Vagina (tissue), 2 donors: Measurements from ENCODE around the gene TSC22D2. TPM values are rescaled to one million over a fixed set of nuclear protein-coding genes. Genes with fewer than 3 reads are reported as not detected.

Experiments used
- DNase-seq, 2 donors: peaks; one replicate each; pipeline ENCODE4 v3.0.0-alpha.2; 2017; ENCODE audit errors: extremely low spot score in 2 of 2
- H3K27ac ChIP-seq: fragments of 200-600 bp; sonication (generic); one replicate; pipeline ENCODE4 v1.5.1; 2019
- H3K27me3 ChIP-seq: fragments of 200-600 bp; sonication (generic); one replicate; pipeline ENCODE4 v1.5.1; 2019
- H3K36me3 ChIP-seq, 2 donors: fragments of 200-600 bp; sonication (generic); one replicate each; pipeline ENCODE4 v1.5.1; 2017 to 2019
- H3K4me1 ChIP-seq: fragments of 200-600 bp; sonication (generic); one replicate; pipeline ENCODE4 v1.5.1; 2019
- H3K4me3 ChIP-seq, 2 donors: fragments of 200-600 bp; sonication (generic); 1 replicate in 1 of 2; 2 replicates in 1 of 2; pipeline ENCODE4 v1.5.1; 2016 to 2019
- H3K9me3 ChIP-seq: fragments of 200-600 bp; sonication (generic); one replicate; pipeline ENCODE4 v1.5.1; 2019
- CTCF ChIP-seq, 3 experiments: fragments of 450-650 bp in 2 of 3; fragments of 200-600 bp in 1 of 3; sonication (generic) in 1 of 3; IDR thresholded peaks; one replicate each; pipeline ENCODE4 v1.5.1; 2017 to 2019; ENCODE audit warnings: antibody characterized with exemption in 3 of 3, mild to moderate bottlenecking in 2 of 3, moderate library complexity in 2 of 3
- POLR2A ChIP-seq, 2 donors: fragments of 450-650 bp; IDR thresholded peaks; one replicate each; pipeline ENCODE4 v1.6.1; 2017; ENCODE audit warnings: antibody characterized with exemption in 2 of 2, mild to moderate bottlenecking in 2 of 2, moderate library complexity in 2 of 2
- POLR2AphosphoS5 ChIP-seq, 2 donors: sonication (generic); formaldehyde crosslinking; IDR thresholded peaks; one replicate each; pipeline ENCODE4 v1.9.0; 2017; ENCODE audit warnings: antibody characterized with exemption in 2 of 2, mild to moderate bottlenecking in 2 of 2, low read depth in 1 of 2; ENCODE audit not compliant: insufficient read depth in 1 of 2
- intact Hi-C: fragments of 100-400 bp; cut with DNase I; formaldehyde crosslinking; loops from one replicate; pipeline ENCODE4 v1.15.1; 2023
- total RNA-seq: library from RNA; depleted of rRNA; stranded (reverse); fragments of >200 nt; gene quantifications from one replicate; pipeline ENCODE4 v1.2.3, GENCODE V29; 2016

Gene TSC22D2
- total RNA-seq, 1 donor from 2014 or later: 35.6 TPM

- H3K36me3 ChIP-seq: no peaks in the 10 kb centered on the region
- no peak for DNase-seq
- H3K9me3 ChIP-seq: no peaks in the 10 kb centered on the region
- H3K4me3 ChIP-seq: no peak overlapping the region
- peaks cover 26% of the 10 kb centered on the region for H3K4me1 ChIP-seq
- no peak overlapping the region for H3K27ac ChIP-seq
- TF ChIP-seq CTCF (IDR thresholded peaks at IDR 0.05) (no peak), POLR2AphosphoS5 (IDR thresholded peaks at IDR 0.05; ENCODE audit: insufficient read depth in 1 of 2, low read depth in 1 of 2) (no peak), POLR2A (IDR thresholded peaks at IDR 0.05) (no peak)
- H3K27me3 ChIP-seq: no peaks in the 10 kb centered on the region
- intact Hi-C loops: no loop called here
These were observed 26.1 kb downstream of the TSC22D2 start for GRCh38 chr3:150434234-150434633.

- Histone ChIP-seq H3K27me3 (no peaks in the 10 kb centered on the region), H3K4me1 (peaks cover 35% of the 10 kb centered on the region), H3K4me3 (no peak overlapping the region), H3K27ac (no peak overlapping the region), H3K9me3 (no peaks in the 10 kb centered on the region), H3K36me3 (no peaks in the 10 kb centered on the region)
- intact Hi-C loops: no loop called here
- DNase-seq: no peak
- no peak for TF ChIP-seq POLR2A (IDR thresholded peaks at IDR 0.05)
- TF ChIP-seq POLR2AphosphoS5 (IDR thresholded peaks at IDR 0.05; ENCODE audit: insufficient read depth in 1 of 2, low read depth in 1 of 2): no peak
- no peak for TF ChIP-seq CTCF (IDR thresholded peaks at IDR 0.05)
These were observed 28.1 kb downstream of the TSC22D2 start for GRCh38 chr3:150436161-150436560.

GRCh38 chr3:150439657-150440056, 31.6 kb downstream of the TSC22D2 start:
- intact Hi-C loops: no loop called here
- TF ChIP-seq CTCF (IDR thresholded peaks at IDR 0.05) (no peak), POLR2AphosphoS5 (IDR thresholded peaks at IDR 0.05; ENCODE audit: insufficient read depth in 1 of 2, low read depth in 1 of 2) (no peak), POLR2A (IDR thresholded peaks at IDR 0.05) (no peak)
- H3K27ac ChIP-seq: no peak overlapping the region
- no peaks in the 10 kb centered on the region for H3K27me3 ChIP-seq
- no peak for DNase-seq
- H3K9me3 ChIP-seq: no peaks in the 10 kb centered on the region
- H3K4me1 ChIP-seq: peaks cover 36% of the 10 kb centered on the region
- no peaks in the 10 kb centered on the region for H3K36me3 ChIP-seq
- H3K4me3 ChIP-seq: no peak overlapping the region

- no peak for DNase-seq
- TF ChIP-seq POLR2A (IDR thresholded peaks at IDR 0.05) (no peak), POLR2AphosphoS5 (IDR thresholded peaks at IDR 0.05; ENCODE audit: insufficient read depth in 1 of 2, low read depth in 1 of 2) (no peak), CTCF (IDR thresholded peaks at IDR 0.05) (no peak)
- Histone ChIP-seq H3K4me3 (no peak overlapping the region), H3K36me3 (no peaks in the 10 kb centered on the region), H3K27ac (no peak overlapping the region), H3K9me3 (no peaks in the 10 kb centered on the region), H3K4me1 (peaks cover 31% of the 10 kb centered on the region), H3K27me3 (no peaks in the 10 kb centered on the region)
- intact Hi-C loops: no loop called here
These were observed 35.2 kb downstream of the TSC22D2 start for GRCh38 chr3:150443331-150443741.

- Histone ChIP-seq H3K4me3 (no peak overlapping the region), H3K27me3 (no peaks in the 10 kb centered on the region), H3K27ac (no peak overlapping the region), H3K36me3 (no peaks in the 10 kb centered on the region), H3K4me1 (peaks cover 34% of the 10 kb centered on the region), H3K9me3 (no peaks in the 10 kb centered on the region)
- no peak for DNase-seq
- no peak for TF ChIP-seq POLR2AphosphoS5 (IDR thresholded peaks at IDR 0.05; ENCODE audit: insufficient read depth in 1 of 2, low read depth in 1 of 2)
- no peak for TF ChIP-seq POLR2A (IDR thresholded peaks at IDR 0.05)
- no peak for TF ChIP-seq CTCF (IDR thresholded peaks at IDR 0.05)
- intact Hi-C loops: no loop called here
These were observed 36.3 kb downstream of the TSC22D2 start for GRCh38 chr3:150444371-150444770.
